ENCODE results near the gene SLC43A2. TPM values are rescaled to one million over a fixed set of nuclear protein-coding genes. Genes with fewer than 3 reads are reported as not detected.
"Not testable (repeated sequence)": the region's sequence is repeated elsewhere in the genome, so short reads cannot be mapped to it uniquely, and the experiment has no call there.

Gene SLC43A2
- total RNA-seq, 1 experiment from 2014 or later, result 12.6 TPM

DNA sequence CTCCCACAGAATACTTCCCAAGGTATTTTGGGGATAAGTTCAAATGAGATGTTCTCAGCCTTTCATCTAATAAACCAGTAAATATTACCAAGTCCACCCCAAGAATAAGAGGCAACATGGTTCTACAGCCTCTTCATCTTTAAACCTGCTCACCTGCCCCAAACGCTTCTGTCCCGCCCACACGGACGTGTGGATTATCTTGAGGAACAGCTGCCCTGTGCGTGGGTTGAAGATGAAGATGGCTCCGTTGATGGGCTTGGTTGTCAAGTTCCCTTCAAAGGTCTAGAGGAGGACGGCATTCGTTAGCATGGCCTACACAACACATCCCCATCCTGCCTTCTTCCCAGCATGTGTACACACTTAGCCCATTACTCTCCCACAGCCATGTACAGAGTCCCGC is 29.5 kb upstream of the SLC43A2 start:
- no peak overlapping the region for H3K4me3 ChIP-seq (replicated peaks in 1 of 2; ENCODE audit: low read depth in 1 of 2, low read length in 2 of 2)
- ATAC-seq (no peak), DNase-seq (ENCODE audit: low read depth, low spot score) (no peak)
- H3K36me3 ChIP-seq (ENCODE audit: control insufficient read depth in 1 of 2, insufficient read depth in 2 of 2, low read length in 2 of 2), result peaks cover 72 to 84% of the 10 kb centered on the region in 2 experiments
- ChIA-PET CTCF (interaction anchor here (1.6 kb wide), 1 partner anchor 9 kb away, joined by 5 read pairs; the partner anchor contains the start of gene RILP), RAD21 (ENCODE audit: low non-redundant PET in 1 of 2, low total read pairs in 2 of 2, uncharacterized antibody in 2 of 2, unreplicated experiment in 2 of 2) (no interaction called here), POLR2A (interaction anchor here (1.2 kb wide), 1 partner anchor 8 kb away, joined by 3 read pairs; no protein-coding TSS in a partner anchor)
- no peaks in the 10 kb centered on the region for H3K9me3 ChIP-seq (ENCODE audit: control insufficient read depth in 1 of 2, insufficient read depth in 1 of 2, low read depth in 1 of 2, low read length in 2 of 2)
- H3K9me2 ChIP-seq (ENCODE audit: insufficient read depth), result no peaks in the 10 kb centered on the region
- BruUV-seq (replicated peaks), result no TSS peak
- H3K4me2 ChIP-seq (ENCODE audit: low read length), result no peak overlapping the region
- H4K20me1 ChIP-seq (ENCODE audit: insufficient read depth), result 0 out of 2 replicates have a peak, but pooled peaks cover 4% of the 10 kb centered on the region
- no peak overlapping the region for H2AFZ ChIP-seq (ENCODE audit: low read depth, low read length, poor library complexity, severe bottlenecking)
- intact Hi-C loops (cut with micrococcal nuclease), result no loop called here
- H3K4me1 ChIP-seq (ENCODE audit: control insufficient read depth in 1 of 2, insufficient read depth in 2 of 2, low read length in 2 of 2), result no peaks in the 10 kb centered on the region
- H3K27ac ChIP-seq (ENCODE audit: low read depth, low read length), result no peak overlapping the region
- peaks cover 4% of the 10 kb centered on the region; the same call in 1 of the 2 replicates for H3K79me2 ChIP-seq (ENCODE audit: insufficient read depth, low read length)
- H3K27me3 ChIP-seq (ENCODE audit: insufficient read depth, low read length), result no peaks in the 10 kb centered on the region
- H3K9ac ChIP-seq (ENCODE audit: low read length), result no peak overlapping the region
- TF ChIP-seq JUND (IDR thresholded peaks at IDR 0.05) (no peak), ZFX (IDR thresholded peaks at IDR 0.05) (no peak), CBX3 (IDR thresholded peaks at IDR 0.05; ENCODE audit: low read depth) (no peak)

DNA sequence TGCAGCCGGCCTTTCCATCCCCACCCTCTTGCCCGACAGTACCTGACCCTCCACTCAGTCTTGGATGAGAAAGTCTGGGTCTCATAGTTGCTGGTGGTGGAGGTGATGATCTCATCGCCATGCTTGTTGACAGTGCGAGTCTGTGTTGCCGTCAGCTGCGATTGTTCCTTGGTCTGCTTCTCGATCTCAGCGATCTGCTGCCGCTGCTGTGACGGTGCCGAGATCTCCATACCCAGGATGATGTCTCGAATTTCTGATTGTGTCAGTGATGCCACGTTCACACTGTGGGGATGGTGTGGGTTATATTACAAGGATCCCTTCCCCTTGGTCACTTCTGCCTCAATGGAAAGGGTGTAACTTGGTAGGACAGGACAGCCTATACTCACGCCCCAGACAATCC is 25.1 kb upstream of the SLC43A2 start:
- CTCF ChIA-PET, result no interaction called here
- ATAC-seq (no peak), DNase-seq (ENCODE audit: low read depth, low spot score) (no peak)
- POLR2A ChIA-PET, result no interaction called here
- H3K4me2 ChIP-seq (ENCODE audit: low read length), result no peak overlapping the region
- H3K79me2 ChIP-seq (ENCODE audit: insufficient read depth, low read length), result no peaks in the 10 kb centered on the region
- no peak overlapping the region for H3K27ac ChIP-seq (ENCODE audit: low read depth, low read length)
- H4K20me1 ChIP-seq (ENCODE audit: insufficient read depth), result no peaks in the 10 kb centered on the region
- no peak for TF ChIP-seq TCF7L2 (IDR thresholded peaks at IDR 0.05; ENCODE audit: borderline replicate concordance, extremely low read depth, insufficient read depth, insufficient read length)
- no peaks in the 10 kb centered on the region for H3K9me3 ChIP-seq (ENCODE audit: control insufficient read depth in 1 of 2, insufficient read depth in 1 of 2, low read depth in 1 of 2, low read length in 2 of 2)
- RAD21 ChIA-PET (ENCODE audit: low non-redundant PET in 1 of 2, low total read pairs in 2 of 2, uncharacterized antibody in 2 of 2, unreplicated experiment in 2 of 2), result no interaction called here
- no peaks in the 10 kb centered on the region for H3K27me3 ChIP-seq (ENCODE audit: insufficient read depth, low read length)
- H3K9me2 ChIP-seq (ENCODE audit: insufficient read depth), result no peaks in the 10 kb centered on the region
- intact Hi-C loops (cut with micrococcal nuclease), result no loop called here
- peaks cover 57 to 73% of the 10 kb centered on the region in 2 experiments for H3K36me3 ChIP-seq (ENCODE audit: control insufficient read depth in 1 of 2, insufficient read depth in 2 of 2, low read length in 2 of 2)
- H3K4me1 ChIP-seq (ENCODE audit: control insufficient read depth in 1 of 2, insufficient read depth in 2 of 2, low read length in 2 of 2), result peaks cover 8 to 26% of the 10 kb centered on the region in 2 experiments
- no peak overlapping the region for H3K9ac ChIP-seq (ENCODE audit: low read length)
- BruUV-seq (replicated peaks), result no TSS peak
- H3K4me3 ChIP-seq (replicated peaks in 1 of 2; ENCODE audit: low read depth in 1 of 2, low read length in 2 of 2), result no peak overlapping the region
- no peak overlapping the region for H2AFZ ChIP-seq (ENCODE audit: low read depth, low read length, poor library complexity, severe bottlenecking)

DNA sequence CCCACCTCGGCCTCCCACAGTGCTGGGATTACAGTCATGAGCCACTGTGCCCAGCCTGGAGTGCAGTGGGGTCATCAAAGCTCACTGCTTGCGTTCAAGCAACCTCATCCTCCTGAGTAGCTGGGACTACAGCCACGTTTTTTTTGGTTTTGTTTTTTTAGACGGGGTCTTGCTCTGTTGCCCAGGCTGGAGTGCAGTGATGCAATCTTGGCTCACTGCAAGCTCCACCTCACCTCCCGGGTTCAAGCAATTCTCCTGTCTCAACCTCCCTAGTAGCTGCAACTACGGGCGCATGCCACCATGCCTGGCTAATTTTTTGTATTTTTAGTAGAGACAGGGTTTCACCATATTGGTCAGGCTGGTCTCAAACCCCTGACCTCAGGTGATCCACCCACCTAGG is 24.2 kb upstream of the SLC43A2 start:
- H3K4me3 ChIP-seq (replicated peaks in 1 of 2; ENCODE audit: low read depth in 1 of 2, low read length in 2 of 2); ATAC-seq; H3K9me3 ChIP-seq (ENCODE audit: control insufficient read depth in 1 of 2, insufficient read depth in 1 of 2, low read depth in 1 of 2, low read length in 2 of 2); H3K27ac ChIP-seq (ENCODE audit: low read depth, low read length); POLR2A ChIA-PET; BruUV-seq (replicated peaks); H3K9me2 ChIP-seq (ENCODE audit: insufficient read depth); CTCF ChIA-PET; H3K27me3 ChIP-seq (ENCODE audit: insufficient read depth, low read length); intact Hi-C loops (cut with micrococcal nuclease); H2AFZ ChIP-seq (ENCODE audit: low read depth, low read length, poor library complexity, severe bottlenecking); RAD21 ChIA-PET (ENCODE audit: low non-redundant PET in 1 of 2, low total read pairs in 2 of 2, uncharacterized antibody in 2 of 2, unreplicated experiment in 2 of 2); H4K20me1 ChIP-seq (ENCODE audit: insufficient read depth); DNase-seq (ENCODE audit: low read depth, low spot score); H3K4me2 ChIP-seq (ENCODE audit: low read length); H3K79me2 ChIP-seq (ENCODE audit: insufficient read depth, low read length); H3K9ac ChIP-seq (ENCODE audit: low read length): not testable (repeated sequence)
- peaks cover 12 to 35% of the 10 kb centered on the region in 2 experiments for H3K4me1 ChIP-seq (ENCODE audit: control insufficient read depth in 1 of 2, insufficient read depth in 2 of 2, low read length in 2 of 2)
- peaks cover 47 to 63% of the 10 kb centered on the region in 2 experiments for H3K36me3 ChIP-seq (ENCODE audit: control insufficient read depth in 1 of 2, insufficient read depth in 2 of 2, low read length in 2 of 2)
